Measurements from ENCODE around the gene ERCC6. TPM values are rescaled to one million over a fixed set of nuclear protein-coding genes. Genes with fewer than 3 reads are reported as not detected.
A peak's percentile ranks its signal among the peaks of the same experiment; 100 is the strongest.

ERCC6 gene
- total RNA-seq, 1 experiment from 2014 or later, result 64.4 TPM

- H3K4me1 Mint-ChIP-seq (ENCODE audit: insufficient read depth, unreplicated experiment), result peaks cover 11% of the 10 kb centered on the region
- no peak overlapping the region for H3K27ac Mint-ChIP-seq (ENCODE audit: low read depth, unreplicated experiment)
- H3K27me3 Mint-ChIP-seq (ENCODE audit: insufficient read depth, unreplicated experiment), result no peaks in the 10 kb centered on the region
- TF ChIP-seq CTCF (IDR thresholded peaks at IDR 0.05; ENCODE audit: unreplicated experiment), result no peak
- BruUV-seq (replicated peaks), result no TSS peak
- CTCF ChIA-PET, result interaction anchor here (0.7 to 1.1 kb wide), 3 partner anchors 13 to 847 kb away, joined by 3 read pairs; no protein-coding TSS in a partner anchor
- H3K36me3 Mint-ChIP-seq (ENCODE audit: insufficient read depth, unreplicated experiment), result peaks cover 52% of the 10 kb centered on the region
- no peaks in the 10 kb centered on the region for H3K9me3 Mint-ChIP-seq (ENCODE audit: unreplicated experiment)
- DNase-seq (ENCODE audit: unreplicated experiment), result no peak
- POLR2A ChIA-PET, result interaction anchor here (0.6 to 1.0 kb wide), 2 partner anchors 9 to 103 kb away, joined by 3 read pairs; no protein-coding TSS in a partner anchor
- intact Hi-C loops (cut with micrococcal nuclease), result no loop called here
- no peak overlapping the region for H3K4me3 Mint-ChIP-seq (ENCODE audit: unreplicated experiment)
Measured at GRCh38 chr10:49505076-49505475, 33.8 kb downstream of the ERCC6 start.

- no peak for TF ChIP-seq CTCF (IDR thresholded peaks at IDR 0.05; ENCODE audit: unreplicated experiment)
- intact Hi-C loops (cut with micrococcal nuclease), result no loop called here
- Mint-ChIP-seq H3K9me3 (ENCODE audit: unreplicated experiment) (no peaks in the 10 kb centered on the region), H3K36me3 (ENCODE audit: insufficient read depth, unreplicated experiment) (peaks cover 52% of the 10 kb centered on the region), H3K4me1 (ENCODE audit: insufficient read depth, unreplicated experiment) (peaks cover 11% of the 10 kb centered on the region), H3K27me3 (ENCODE audit: insufficient read depth, unreplicated experiment) (no peaks in the 10 kb centered on the region), H3K27ac (ENCODE audit: low read depth, unreplicated experiment) (no peak overlapping the region), H3K4me3 (ENCODE audit: unreplicated experiment) (no peak overlapping the region)
- no peak for DNase-seq (ENCODE audit: unreplicated experiment)
- POLR2A ChIA-PET, result interaction anchor here (1.0 kb wide), 1 partner anchor 9 kb away, joined by 3 read pairs; no protein-coding TSS in a partner anchor
- CTCF ChIA-PET, result interaction anchor here (0.8 kb wide), 1 partner anchor 14 kb away, joined by 3 read pairs; no protein-coding TSS in a partner anchor
- BruUV-seq (replicated peaks), result no TSS peak
Measured at GRCh38 chr10:49504528-49504927, 34.4 kb downstream of the ERCC6 start.

GRCh38 chr10:49502358-49502757 lies 36.6 kb downstream of the ERCC6 start:
- no peak for TF ChIP-seq CTCF (IDR thresholded peaks at IDR 0.05; ENCODE audit: unreplicated experiment)
- ChIA-PET CTCF (interaction anchor here (0.8 to 2.2 kb wide), 4 partner anchors 10 to 845 kb away, joined by 3 to 20 read pairs (median 4); no protein-coding TSS in a partner anchor), POLR2A (interaction anchor here (1.4 kb wide), 1 partner anchor 94 kb away, joined by 4 read pairs; no protein-coding TSS in a partner anchor)
- H3K9me3 Mint-ChIP-seq (ENCODE audit: unreplicated experiment), result no peaks in the 10 kb centered on the region
- peaks cover 74% of the 10 kb centered on the region for H3K36me3 Mint-ChIP-seq (ENCODE audit: insufficient read depth, unreplicated experiment)
- no TSS peak for BruUV-seq (replicated peaks)
- no peak for DNase-seq (ENCODE audit: unreplicated experiment)
- no peaks in the 10 kb centered on the region for H3K27me3 Mint-ChIP-seq (ENCODE audit: insufficient read depth, unreplicated experiment)
- intact Hi-C loops (cut with micrococcal nuclease), result no loop called here
- H3K4me1 Mint-ChIP-seq (ENCODE audit: insufficient read depth, unreplicated experiment), result peaks cover 5% of the 10 kb centered on the region
- H3K27ac Mint-ChIP-seq (ENCODE audit: low read depth, unreplicated experiment), result no peak overlapping the region
- no peak overlapping the region for H3K4me3 Mint-ChIP-seq (ENCODE audit: unreplicated experiment)

GRCh38 chr10:49500412-49500811 lies 38.5 kb downstream of the ERCC6 start:
- intact Hi-C loops (cut with micrococcal nuclease), result no loop called here
- ChIA-PET CTCF (interaction anchor here (1.2 to 3.4 kb wide), 3 partner anchors 12 to 93 kb away, joined by 3 to 15 read pairs (median 6); no protein-coding TSS in a partner anchor), POLR2A (interaction anchor here (0.9 to 1.8 kb wide), 4 partner anchors 9 to 39 kb away, joined by 3 to 6 read pairs (median 4); partner anchors contain the start of gene ERCC6)
- Mint-ChIP-seq H3K4me3 (ENCODE audit: unreplicated experiment) (no peak overlapping the region), H3K36me3 (ENCODE audit: insufficient read depth, unreplicated experiment) (peaks cover 71% of the 10 kb centered on the region), H3K4me1 (ENCODE audit: insufficient read depth, unreplicated experiment) (peaks cover 8% of the 10 kb centered on the region), H3K9me3 (ENCODE audit: unreplicated experiment) (no peaks in the 10 kb centered on the region), H3K27ac (ENCODE audit: low read depth, unreplicated experiment) (no peak overlapping the region), H3K27me3 (ENCODE audit: insufficient read depth, unreplicated experiment) (no peaks in the 10 kb centered on the region)
- no peak for TF ChIP-seq CTCF (IDR thresholded peaks at IDR 0.05; ENCODE audit: unreplicated experiment)
- peak; percentile 26 for DNase-seq (ENCODE audit: unreplicated experiment)
- no TSS peak for BruUV-seq (replicated peaks)
